HG02623 (cell line): ENCODE measurements around the gene TOB1.

ENCODE experiments used
- ATAC-seq: cut with Tn5 transposase; IDR thresholded peaks from one replicate; pipeline ENCODE4 v1.9.1; 2021; ENCODE audit warnings: moderate library complexity; ENCODE audit not compliant: unreplicated experiment

The TOB1 gene

GRCh38 chr17:50833510-50834428, 32.4 kb downstream of the TOB1 start:
- no peak for ATAC-seq

GRCh38 chr17:50832864-50833381, 33.2 kb downstream of the TOB1 start:
- no peak for ATAC-seq

- ATAC-seq, result no peak
Measured at GRCh38 chr17:50832267-50832863, 33.8 kb downstream of the TOB1 start.

GRCh38 chr17:50831471-50831928, 34.7 kb downstream of the TOB1 start:
- ATAC-seq, result no peak

GRCh38 chr17:50830994-50831393, 35.2 kb downstream of the TOB1 start:
- ATAC-seq, result no peak

GRCh38 chr17:50830352-50830751, 35.8 kb downstream of the TOB1 start:
- ATAC-seq, result no peak

GRCh38 chr17:50829332-50829731, 36.8 kb downstream of the TOB1 start:
- no peak for ATAC-seq

- peak; percentile 75 for ATAC-seq
Measured at GRCh38 chr17:50828508-50829170, 37.5 kb downstream of the TOB1 start.

- ATAC-seq, result no peak
Measured at GRCh38 chr17:50825188-50825587, 41.0 kb downstream of the TOB1 start.

GRCh38 chr17:50824429-50824828, 41.7 kb downstream of the TOB1 start:
- no peak for ATAC-seq

- no peak for ATAC-seq
Measured at GRCh38 chr17:50822550-50822949, 43.6 kb downstream of the TOB1 start.

- no peak for ATAC-seq
Measured at GRCh38 chr17:50820651-50821050, 45.5 kb downstream of the TOB1 start.

- no peak for ATAC-seq
Measured at GRCh38 chr17:50818921-50819657, 47.1 kb downstream of the TOB1 start.

GRCh38 chr17:50818261-50818660, 47.9 kb downstream of the TOB1 start:
- ATAC-seq, result no peak

GRCh38 chr17:50817838-50818237, 48.3 kb downstream of the TOB1 start:
- no peak for ATAC-seq

- ATAC-seq, result no peak
Measured at GRCh38 chr17:50816771-50817751, 49.1 kb downstream of the TOB1 start.

GRCh38 chr17:50816271-50816670, 49.9 kb downstream of the TOB1 start:
- no peak for ATAC-seq

GRCh38 chr17:50815400-50815799, 50.8 kb downstream of the TOB1 start:
- no peak for ATAC-seq

- ATAC-seq, result no peak
Measured at GRCh38 chr17:50813583-50813982, 52.6 kb downstream of the TOB1 start.
